Measurements from ENCODE around the gene CAV3.
"Not testable (repeated sequence)": the region's sequence is repeated elsewhere in the genome, so short reads cannot be mapped to it uniquely, and the experiment has no call there.

- not testable (repeated sequence) for TF ChIP-seq CTCF (IDR thresholded peaks at IDR 0.05 in 4 of 5, conservative IDR thresholded peaks at IDR 0.05 in 1 of 5); POLR2A (IDR thresholded peaks at IDR 0.05)
Measured at GRCh38 chr3:8691295-8691694, 42.3 kb upstream of the CAV3 start.
